ENCODE results near the gene KDM1B. TPM values are rescaled to one million over a fixed set of nuclear protein-coding genes. Genes with fewer than 3 reads are reported as not detected.
"Not testable (repeated sequence)": the region's sequence is repeated elsewhere in the genome, so short reads cannot be mapped to it uniquely, and the experiment has no call there.

KDM1B gene
- total and polyA plus RNA-seq, 2 donors (not counting 1 experiment from before 2014, with no cell fraction given) = 12.0 to 26.1 TPM

GRCh38 chr6:18168264-18168663 lies 13.0 kb downstream of the KDM1B start:
- no peak overlapping the region for H2AFZ ChIP-seq (ENCODE audit: low read length)
- H4K20me1 ChIP-seq (ENCODE audit: control insufficient read depth, extremely low read depth, insufficient read depth, low read length) = no peaks in the 10 kb centered on the region
- no peak overlapping the region for H3K27ac ChIP-seq (ENCODE audit: insufficient read depth, low read length)
- no peaks in the 10 kb centered on the region for H3K4me1 ChIP-seq (ENCODE audit: control insufficient read depth, extremely low read depth, insufficient read depth, low read length)
- H3K27me3 ChIP-seq (ENCODE audit: control insufficient read depth, insufficient read depth, low read length) = no peaks in the 10 kb centered on the region
- no peak overlapping the region for H3K9ac ChIP-seq (ENCODE audit: insufficient read depth, low read length)
- no peaks in the 10 kb centered on the region for H3K36me3 ChIP-seq (ENCODE audit: control insufficient read depth, insufficient read depth, low read length)
- DNase-seq (ENCODE audit: low read depth in 2 of 2) = no peak
- TF ChIP-seq CTCF (conservative IDR thresholded peaks at IDR 0.05 in 1 of 2, IDR thresholded peaks at IDR 0.05 in 1 of 2; ENCODE audit: low read depth in 1 of 2, low read length in 2 of 2) = no peak
- no peak for TF ChIP-seq EZH2 (IDR thresholded peaks at IDR 0.05; ENCODE audit: low read length, missing control alignments)
- H3K79me2 ChIP-seq (ENCODE audit: control insufficient read depth, insufficient read depth, low read length) = no peaks in the 10 kb centered on the region
- H3K4me2 ChIP-seq (ENCODE audit: extremely low read depth, insufficient read depth, low read length) = no peak overlapping the region
- no peak overlapping the region for H3K4me3 ChIP-seq (replicated peaks in 1 of 4; ENCODE audit: control extremely low read depth in 1 of 4, insufficient read depth in 1 of 4, low read depth in 3 of 4, low read length in 4 of 4)
- no peaks in the 10 kb centered on the region for H3K9me3 ChIP-seq (ENCODE audit: control insufficient read depth, insufficient read depth, low read depth, low read length)

- Histone ChIP-seq H3K27ac (ENCODE audit: insufficient read depth, low read length) (no peak overlapping the region), H3K36me3 (ENCODE audit: control insufficient read depth, insufficient read depth, low read length) (no peaks in the 10 kb centered on the region), H3K4me3 (replicated peaks in 1 of 4; ENCODE audit: control extremely low read depth in 1 of 4, insufficient read depth in 1 of 4, low read depth in 3 of 4, low read length in 4 of 4) (no peak overlapping the region), H4K20me1 (ENCODE audit: control insufficient read depth, extremely low read depth, insufficient read depth, low read length) (no peaks in the 10 kb centered on the region), H3K79me2 (ENCODE audit: control insufficient read depth, insufficient read depth, low read length) (no peaks in the 10 kb centered on the region), H3K4me1 (ENCODE audit: control insufficient read depth, extremely low read depth, insufficient read depth, low read length) (no peaks in the 10 kb centered on the region), H3K9me3 (ENCODE audit: control insufficient read depth, insufficient read depth, low read depth, low read length) (no peaks in the 10 kb centered on the region), H3K27me3 (ENCODE audit: control insufficient read depth, insufficient read depth, low read length) (no peaks in the 10 kb centered on the region), H3K9ac (ENCODE audit: insufficient read depth, low read length) (no peak overlapping the region), H3K4me2 (ENCODE audit: extremely low read depth, insufficient read depth, low read length) (no peak overlapping the region), H2AFZ (ENCODE audit: low read length) (no peak overlapping the region)
- no peak for DNase-seq (ENCODE audit: low read depth in 2 of 2)
- TF ChIP-seq EZH2 (IDR thresholded peaks at IDR 0.05; ENCODE audit: low read length, missing control alignments) = no peak
- TF ChIP-seq CTCF (conservative IDR thresholded peaks at IDR 0.05 in 1 of 2, IDR thresholded peaks at IDR 0.05 in 1 of 2; ENCODE audit: low read depth in 1 of 2, low read length in 2 of 2) = no peak
Measured at GRCh38 chr6:18171871-18172270, 16.6 kb downstream of the KDM1B start.

- not testable (repeated sequence) for H3K36me3 ChIP-seq (ENCODE audit: control insufficient read depth, insufficient read depth, low read length); H3K27me3 ChIP-seq (ENCODE audit: control insufficient read depth, insufficient read depth, low read length); H3K4me1 ChIP-seq (ENCODE audit: control insufficient read depth, extremely low read depth, insufficient read depth, low read length); H3K9me3 ChIP-seq (ENCODE audit: control insufficient read depth, insufficient read depth, low read depth, low read length); DNase-seq (ENCODE audit: low read depth in 2 of 2); H3K27ac ChIP-seq (ENCODE audit: insufficient read depth, low read length); H4K20me1 ChIP-seq (ENCODE audit: control insufficient read depth, extremely low read depth, insufficient read depth, low read length); H3K4me2 ChIP-seq (ENCODE audit: extremely low read depth, insufficient read depth, low read length); H3K79me2 ChIP-seq (ENCODE audit: control insufficient read depth, insufficient read depth, low read length); H3K9ac ChIP-seq (ENCODE audit: insufficient read depth, low read length); H3K4me3 ChIP-seq (replicated peaks in 1 of 4; ENCODE audit: control extremely low read depth in 1 of 4, insufficient read depth in 1 of 4, low read depth in 3 of 4, low read length in 4 of 4); H2AFZ ChIP-seq (ENCODE audit: low read length)
Measured at GRCh38 chr6:18176198-18176597, 21.0 kb downstream of the KDM1B start.
